Stimulated activated naive CD8-positive, alpha-beta T cell treated with anti-CD3 and anti-CD28 coated beads, Interleukin-15, amount 100 ng/mL, for 72 hours (primary cell): ENCODE data around the gene EWSR1.

ENCODE experiments used
- ATAC-seq: fragments of 150-1000 bp; cut with Tn5 transposase; 2 replicates; pipeline ENCODE4 v1.10.0; 2021; ENCODE audit warnings: mild to moderate bottlenecking, moderate library complexity
- DNase-seq, 2 donors: peaks; one replicate each; pipeline ENCODE4 v3.0.0; 2021 to 2022
- H3K27ac Mint-ChIP-seq, 2 donors: one replicate each; pipeline ENCODE4 v1.8.0; 2022; ENCODE audit warnings: mild to moderate bottlenecking in 2 of 2, mixed read lengths in 2 of 2, moderate library complexity in 2 of 2
- H3K27me3 Mint-ChIP-seq: one replicate; pipeline ENCODE4 v1.8.0; 2022; ENCODE audit warnings: mixed read lengths
- H3K4me1 Mint-ChIP-seq: one replicate; pipeline ENCODE4 v1.8.0; 2022; ENCODE audit warnings: mild to moderate bottlenecking, mixed read lengths
- H3K4me3 Mint-ChIP-seq, 2 donors: one replicate each; pipeline ENCODE4 v1.8.0; 2022; ENCODE audit warnings: mild to moderate bottlenecking in 2 of 2, mixed read lengths in 2 of 2, moderate library complexity in 1 of 2
- H3K9me3 Mint-ChIP-seq, 2 donors: one replicate each; pipeline ENCODE4 v1.8.0; 2022; ENCODE audit warnings: mixed read lengths in 2 of 2

Gene EWSR1

GRCh38 chr22:29259253-29259899 is 8.7 kb upstream of the EWSR1 start:
- Mint-ChIP-seq H3K27ac (peak overlapping the region in 1 of 2 donors; percentile 33), H3K27me3 (no peaks in the 10 kb centered on the region), H3K4me3 (no peak overlapping the region), H3K4me1 (no peaks in the 10 kb centered on the region), H3K9me3 (no peaks in the 10 kb centered on the region)
- no peak for ATAC-seq
- no peak for DNase-seq

GRCh38 chr22:29260031-29260560 is 8.0 kb upstream of the EWSR1 start:
- ATAC-seq (peak; percentile 44), DNase-seq (no peak)
- Mint-ChIP-seq H3K27ac (peak overlapping the region in 1 of 2 donors; percentile 12), H3K9me3 (no peaks in the 10 kb centered on the region), H3K4me3 (no peak overlapping the region), H3K4me1 (no peaks in the 10 kb centered on the region), H3K27me3 (no peaks in the 10 kb centered on the region)

DNA sequence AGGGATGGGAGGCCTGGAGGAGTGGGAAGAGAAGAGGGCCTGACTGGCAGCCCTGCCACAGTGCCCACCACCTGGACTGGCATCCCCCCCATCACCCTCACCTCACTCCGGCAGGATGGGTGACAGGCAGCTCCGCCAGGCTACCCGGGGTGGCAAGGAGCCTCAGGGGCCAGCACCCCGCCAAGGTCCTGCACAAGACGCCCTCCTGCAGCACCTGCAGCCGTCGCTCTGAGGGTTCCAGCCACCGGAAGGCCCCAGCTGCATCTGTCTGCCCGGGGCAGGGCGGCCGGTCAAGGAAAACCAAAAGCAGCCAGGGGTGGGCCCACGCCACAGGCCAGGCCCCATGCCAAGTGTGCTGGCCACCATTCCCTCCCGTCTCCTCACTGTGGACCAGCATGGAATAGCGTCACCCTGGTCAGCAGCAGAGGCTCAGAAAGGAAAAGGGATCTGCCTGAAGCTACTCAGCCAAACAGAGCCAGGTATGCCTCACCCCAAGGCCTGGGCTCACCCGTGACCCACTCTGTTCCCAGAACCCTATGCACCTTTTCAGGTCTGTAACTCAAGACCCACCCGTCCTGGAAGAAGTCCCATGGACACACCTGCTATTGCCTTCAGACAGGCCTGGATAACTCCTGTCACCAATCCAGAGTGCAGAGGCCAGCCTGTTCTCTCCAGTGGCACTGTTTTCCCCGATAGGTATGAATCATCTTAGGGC is 7.3 kb upstream of the EWSR1 start:
- no peak overlapping the region for H3K27ac Mint-ChIP-seq
- ATAC-seq (peak; percentile 10), DNase-seq (no peak)
- H3K4me1 Mint-ChIP-seq: peaks cover under 1% of the 10 kb centered on the region
- H3K27me3 Mint-ChIP-seq: no peaks in the 10 kb centered on the region
- H3K9me3 Mint-ChIP-seq: no peaks in the 10 kb centered on the region
- no peak overlapping the region for H3K4me3 Mint-ChIP-seq

- Mint-ChIP-seq H3K27me3 (no peaks in the 10 kb centered on the region), H3K4me3 (no peak overlapping the region), H3K9me3 (no peaks in the 10 kb centered on the region), H3K27ac (no peak overlapping the region), H3K4me1 (peaks cover 14% of the 10 kb centered on the region)
- ATAC-seq (no peak), DNase-seq (no peak)
Observed at GRCh38 chr22:29263791-29264276, 4.2 kb upstream of the EWSR1 start.

GRCh38 chr22:29265305-29265704 is 2.8 kb upstream of the EWSR1 start:
- Mint-ChIP-seq H3K27me3 (no peaks in the 10 kb centered on the region), H3K4me1 (peaks cover 22% of the 10 kb centered on the region), H3K4me3 (no peak overlapping the region), H3K9me3 (no peaks in the 10 kb centered on the region), H3K27ac (no peak overlapping the region)
- no peak for DNase-seq
- ATAC-seq: no peak

GRCh38 chr22:29265929-29266328 is 2.1 kb upstream of the EWSR1 start:
- H3K4me1 Mint-ChIP-seq: peaks cover 29% of the 10 kb centered on the region
- ATAC-seq: no peak
- no peaks in the 10 kb centered on the region for H3K27me3 Mint-ChIP-seq
- no peak overlapping the region for H3K27ac Mint-ChIP-seq
- peak overlapping the region in 1 of 2 donors; percentile 90 for H3K4me3 Mint-ChIP-seq
- DNase-seq: no peak
- no peaks in the 10 kb centered on the region for H3K9me3 Mint-ChIP-seq

DNA sequence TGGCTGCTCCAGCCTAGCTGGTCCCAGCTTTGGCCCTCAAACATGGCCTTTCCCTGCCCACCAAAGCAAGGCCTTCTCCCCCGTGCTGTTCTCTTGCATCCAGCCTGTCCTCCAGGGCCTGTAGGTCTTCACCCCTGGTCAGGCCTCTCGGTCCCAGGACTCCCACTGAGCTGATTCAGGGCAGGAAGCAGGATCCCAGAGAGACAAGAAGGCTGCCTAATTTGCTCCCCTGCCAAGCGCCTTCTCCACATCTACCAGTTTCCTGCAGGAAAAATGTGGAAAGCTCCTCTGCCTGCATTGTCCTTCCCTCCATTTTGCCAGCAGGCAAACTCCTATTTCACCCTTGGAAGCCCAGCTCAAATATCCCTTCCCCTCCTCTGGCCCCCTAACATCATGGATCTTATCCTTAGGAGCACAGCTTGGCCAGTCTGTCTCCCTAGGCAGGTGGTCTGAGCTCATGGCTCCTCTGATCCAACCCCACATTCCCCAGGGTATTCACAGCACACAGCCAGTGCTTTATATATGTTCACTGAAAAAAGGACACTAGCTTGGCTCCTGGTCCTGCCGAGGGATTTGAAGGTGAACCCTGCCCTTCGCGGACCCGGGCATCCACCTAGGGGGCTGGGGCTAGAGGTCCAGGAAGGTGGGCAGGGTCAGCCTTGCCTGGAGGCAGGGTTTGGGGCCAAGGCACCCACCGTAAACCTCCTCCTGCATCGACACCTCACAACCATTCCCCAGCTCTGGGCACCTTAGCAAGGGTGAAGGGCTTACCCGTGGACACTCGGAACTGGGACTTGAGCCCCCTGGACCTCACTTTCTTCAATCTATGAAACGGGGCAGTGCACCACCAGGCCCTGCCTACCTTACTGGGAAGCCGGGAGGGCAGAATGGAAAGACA is 1.3 kb upstream of the EWSR1 start:
- H3K27me3 Mint-ChIP-seq: no peaks in the 10 kb centered on the region
- DNase-seq: no peak
- H3K4me1 Mint-ChIP-seq: peaks cover 37% of the 10 kb centered on the region
- no peaks in the 10 kb centered on the region for H3K9me3 Mint-ChIP-seq
- H3K27ac Mint-ChIP-seq: peak overlapping the region; percentile 99
- H3K4me3 Mint-ChIP-seq: peak overlapping the region; percentile 90 to 94
- no peak for ATAC-seq

- Mint-ChIP-seq H3K4me3 (peak overlapping the region; percentile 90 to 94), H3K4me1 (peaks cover 44% of the 10 kb centered on the region), H3K27ac (peak overlapping the region; percentile 99), H3K9me3 (no peaks in the 10 kb centered on the region), H3K27me3 (no peaks in the 10 kb centered on the region)
- ATAC-seq: peak; percentile 66
- no peak for DNase-seq
Observed at GRCh38 chr22:29267462-29267857, 608 bp upstream of the EWSR1 start.

DNA sequence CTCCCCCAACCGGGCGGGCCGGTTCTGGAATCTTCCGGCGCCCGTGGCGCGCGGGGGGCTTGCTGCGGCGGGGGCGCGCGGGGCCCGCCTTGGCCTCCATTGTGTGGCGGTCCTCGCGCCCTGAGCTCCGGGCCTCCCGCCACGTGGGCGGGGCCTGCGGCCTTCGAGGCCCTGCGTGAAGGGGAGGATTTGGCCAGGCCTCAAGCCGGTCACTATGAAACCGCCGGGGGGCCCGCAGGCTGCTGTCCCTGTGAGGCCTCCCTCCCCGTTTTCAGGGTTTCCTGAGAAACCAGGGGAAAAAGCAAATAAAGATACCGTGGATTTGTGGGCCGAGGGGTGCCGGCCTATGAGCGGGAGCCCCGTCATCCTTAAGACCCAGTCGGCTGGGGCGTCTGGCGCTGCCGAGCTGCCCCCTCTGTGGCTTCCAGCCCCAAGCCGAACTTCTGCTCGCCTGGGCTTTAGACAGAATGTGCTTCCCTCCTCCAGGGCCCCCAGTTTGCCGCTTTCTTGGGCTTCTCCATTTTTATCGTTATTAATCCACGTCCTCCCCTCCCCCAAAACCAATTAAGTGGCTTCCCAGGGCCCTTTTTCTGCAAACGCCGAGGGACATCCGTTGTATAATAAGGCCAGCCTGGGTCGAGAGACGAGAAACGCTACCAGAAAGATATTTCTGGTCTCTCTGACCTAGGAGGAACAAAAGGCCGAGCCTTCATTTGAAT is 602 bp downstream of the EWSR1 start:
- peak overlapping the region; percentile 99 for H3K27ac Mint-ChIP-seq
- DNase-seq: peak; percentile 51 to 59

DNA sequence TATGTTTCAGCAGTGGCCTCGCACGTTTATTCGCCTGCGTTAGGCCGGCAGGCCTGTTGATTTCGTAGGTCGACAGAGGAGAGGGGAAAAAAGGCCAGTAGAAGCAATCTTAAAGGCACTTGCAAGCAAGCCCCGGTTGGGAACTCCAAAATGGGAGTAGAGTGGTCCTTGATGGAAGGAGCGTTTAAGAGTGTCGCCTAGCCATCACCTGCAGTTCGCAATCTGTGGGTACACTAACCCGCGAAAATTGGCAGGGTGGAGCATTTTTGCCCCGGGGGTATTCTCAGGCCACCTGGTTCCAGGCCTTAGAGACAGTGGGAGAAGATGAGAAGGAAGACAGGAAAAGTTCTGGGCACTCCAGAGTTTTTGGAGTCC is 1.1 kb downstream of the EWSR1 start:
- no peaks in the 10 kb centered on the region for H3K27me3 Mint-ChIP-seq
- H3K4me1 Mint-ChIP-seq: peaks cover 62% of the 10 kb centered on the region
- ATAC-seq (no peak), DNase-seq (no peak)
- H3K27ac Mint-ChIP-seq: peak overlapping the region; percentile 99
- H3K9me3 Mint-ChIP-seq: no peaks in the 10 kb centered on the region
- H3K4me3 Mint-ChIP-seq: peak overlapping the region; percentile 90 to 94

More for the DNA sequence above, 602 bp downstream of the EWSR1 start:
- no peaks in the 10 kb centered on the region for H3K27me3 Mint-ChIP-seq
- H3K4me1 Mint-ChIP-seq: peaks cover 56% of the 10 kb centered on the region
- H3K9me3 Mint-ChIP-seq: no peaks in the 10 kb centered on the region
- ATAC-seq: peak; percentile 16
- peak overlapping the region; percentile 90 to 94 for H3K4me3 Mint-ChIP-seq

DNA sequence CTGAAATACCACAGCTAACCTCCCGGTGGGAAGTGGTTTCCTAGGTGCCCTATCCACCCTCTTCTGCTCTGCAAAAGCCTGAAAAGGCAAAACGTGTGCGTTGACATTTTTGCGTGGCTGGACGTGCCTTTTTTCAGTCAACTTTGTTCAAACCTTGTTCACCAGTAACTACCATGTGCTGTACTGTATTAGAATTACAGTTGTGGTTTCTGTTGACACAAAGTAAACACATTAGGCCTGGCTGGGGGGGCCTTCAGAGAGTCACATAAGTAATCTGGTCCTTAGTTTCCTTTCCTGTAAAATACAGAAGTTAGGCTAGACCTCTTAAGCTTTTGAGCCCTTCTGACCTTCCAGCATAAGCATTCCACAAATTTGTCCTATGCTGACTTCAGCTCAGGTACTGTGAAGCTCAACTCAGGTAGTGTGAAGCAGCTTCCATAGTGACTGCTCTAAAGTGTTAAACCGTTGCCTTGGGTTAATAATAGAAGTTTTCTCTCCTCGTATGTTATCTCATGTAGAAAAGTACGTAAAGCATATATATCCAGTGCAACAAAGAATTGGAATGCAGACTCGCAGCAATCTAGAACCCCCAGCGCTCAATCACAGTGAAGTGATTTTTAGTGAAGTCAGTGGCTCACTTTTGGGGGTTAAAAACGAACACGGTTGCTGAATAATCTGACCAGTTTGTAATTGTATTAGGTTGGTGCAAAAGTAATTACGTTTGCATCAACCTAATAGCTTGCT is 1.8 kb downstream of the EWSR1 start:
- Mint-ChIP-seq H3K27me3 (no peaks in the 10 kb centered on the region), H3K27ac (peak overlapping the region; percentile 99), H3K4me3 (peak overlapping the region; percentile 90 to 94), H3K9me3 (no peaks in the 10 kb centered on the region), H3K4me1 (peaks cover 68% of the 10 kb centered on the region)
- DNase-seq (no peak), ATAC-seq (no peak)

GRCh38 chr22:29270475-29271271 is 2.6 kb downstream of the EWSR1 start:
- Mint-ChIP-seq H3K27me3 (no peaks in the 10 kb centered on the region), H3K27ac (peak overlapping the region; percentile 35 to 61), H3K4me3 (peak overlapping the region; percentile 90 to 94), H3K9me3 (no peaks in the 10 kb centered on the region), H3K4me1 (peaks cover 72% of the 10 kb centered on the region)
- ATAC-seq (no peak), DNase-seq (no peak)

- peak overlapping the region in 1 of 2 donors; percentile 72 for H3K4me3 Mint-ChIP-seq
- peak overlapping the region in 1 of 2 donors; percentile 4 for H3K27ac Mint-ChIP-seq
- DNase-seq: no peak
- H3K27me3 Mint-ChIP-seq: no peaks in the 10 kb centered on the region
- ATAC-seq: no peak
- H3K9me3 Mint-ChIP-seq: no peaks in the 10 kb centered on the region
- peaks cover 76% of the 10 kb centered on the region for H3K4me1 Mint-ChIP-seq
Observed at GRCh38 chr22:29272624-29273023, 4.6 kb downstream of the EWSR1 start.

DNA sequence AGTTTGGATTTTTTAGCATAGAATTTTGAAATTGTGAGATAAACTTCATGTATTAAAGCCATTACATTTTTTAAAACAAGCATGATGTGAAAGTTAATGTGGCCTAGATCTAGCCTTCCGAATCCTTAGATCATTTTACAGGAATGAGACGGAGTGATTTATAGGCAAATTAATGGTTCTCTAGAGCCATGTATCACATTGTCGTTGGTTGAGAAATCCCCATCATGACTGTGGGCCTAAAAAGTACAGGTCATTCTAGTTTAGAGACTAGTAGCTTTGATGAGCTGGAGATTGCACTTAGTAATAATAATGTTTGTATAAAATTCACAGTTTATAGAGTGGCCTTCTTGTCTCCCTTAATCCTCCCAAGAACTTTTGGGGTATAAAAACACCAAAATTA is 7.1 kb downstream of the EWSR1 start:
- DNase-seq (no peak), ATAC-seq (no peak)
- no peaks in the 10 kb centered on the region for H3K27me3 Mint-ChIP-seq
- H3K4me3 Mint-ChIP-seq: no peak overlapping the region
- no peak overlapping the region for H3K27ac Mint-ChIP-seq
- H3K4me1 Mint-ChIP-seq: peaks cover 83% of the 10 kb centered on the region
- H3K9me3 Mint-ChIP-seq: no peaks in the 10 kb centered on the region
